NCI-H460 (cell line): ENCODE results near the gene ANKRD65. TPM values are rescaled to one million over a fixed set of nuclear protein-coding genes. Genes with fewer than 3 reads are reported as not detected.
"Not testable (repeated sequence)": the region's sequence is repeated elsewhere in the genome, so short reads cannot be mapped to it uniquely, and the experiment has no call there.

ENCODE experiments used
- DNase-seq: peaks from one replicate; pipeline ENCODE4 v3.0.0-alpha.2; 2016; ENCODE audit warnings: low read depth; ENCODE audit errors: extremely low read depth
- total RNA-seq: library from RNA; depleted of rRNA; stranded (reverse); fragments of >200 nt; shearing (Covaris generic); gene quantifications from 2 replicates; pipeline ENCODE4 v1.2.3, GENCODE V29; 2014

The ANKRD65 gene
- total RNA-seq, 1 experiment from 2014 or later, result 0.15 TPM

DNA sequence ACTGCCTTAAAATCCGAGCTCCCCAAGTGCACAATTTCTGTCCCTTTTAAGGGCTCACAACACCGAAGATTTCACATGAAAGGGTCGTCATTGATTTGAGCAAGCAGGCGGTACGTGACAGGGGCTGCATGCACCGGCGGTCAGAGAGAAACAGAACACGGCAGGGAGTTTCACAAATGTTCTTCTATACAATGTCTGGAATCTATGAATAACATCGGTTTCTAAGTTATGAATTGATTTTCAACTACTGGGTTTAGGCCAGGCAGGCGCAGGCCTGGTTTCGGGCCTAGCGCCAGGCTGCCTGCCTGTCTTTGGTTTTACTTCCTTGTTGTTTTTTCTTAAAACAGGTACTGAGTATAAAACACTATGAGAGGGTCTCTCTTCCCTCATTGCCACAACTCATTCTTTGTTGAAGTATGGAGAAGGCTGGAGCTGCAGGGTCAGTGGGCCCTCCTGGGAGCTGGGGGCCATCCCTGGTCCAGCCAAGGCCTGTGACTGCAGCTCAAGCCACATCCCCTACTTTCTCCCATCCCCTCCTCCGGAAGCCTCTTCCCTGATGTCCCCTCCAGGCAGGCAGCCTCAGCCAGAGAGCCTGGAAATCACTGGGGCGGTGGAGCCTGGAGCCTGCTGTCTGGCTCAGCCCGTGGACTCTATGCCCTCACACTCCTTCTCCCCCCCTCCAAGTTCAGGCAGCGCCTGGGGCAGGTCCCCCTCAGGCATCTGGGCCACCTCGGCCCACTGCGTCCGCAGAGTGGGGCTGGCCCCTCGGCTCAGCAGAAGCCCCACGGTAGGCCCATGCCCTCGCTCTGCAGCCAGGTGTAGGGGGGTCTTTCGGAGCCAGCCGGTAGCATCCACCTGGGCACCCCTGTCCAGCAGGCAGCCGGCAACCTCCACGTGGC, 2.4 kb downstream of the ANKRD65 start:
- DNase-seq, result no peak

- DNase-seq, result not testable (repeated sequence)
These were observed 3.1 kb downstream of the ANKRD65 start for GRCh38 chr1:1417825-1418463.

- not testable (repeated sequence) for DNase-seq
These were observed 3.7 kb downstream of the ANKRD65 start for GRCh38 chr1:1417396-1417795.

DNA sequence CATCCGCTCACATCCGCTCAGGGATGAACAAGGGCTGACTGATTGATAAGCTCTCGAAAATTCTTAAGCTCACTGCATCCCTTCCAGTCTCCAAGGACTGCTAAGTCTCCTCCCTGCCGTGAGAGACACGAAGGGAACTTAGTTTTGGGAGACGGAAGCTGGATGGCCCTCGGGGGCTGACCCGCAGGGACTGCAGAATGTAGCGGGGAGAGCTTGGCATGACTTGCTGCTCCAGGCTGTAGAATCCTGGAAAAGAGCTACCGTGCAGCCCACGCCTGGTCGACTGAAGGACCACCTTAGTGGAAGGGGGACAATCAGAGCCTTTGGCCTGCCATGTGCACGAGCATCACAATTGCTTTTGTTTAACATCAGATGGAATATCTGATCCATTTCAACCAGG, 5.3 kb downstream of the ANKRD65 start:
- no peak for DNase-seq

DNA sequence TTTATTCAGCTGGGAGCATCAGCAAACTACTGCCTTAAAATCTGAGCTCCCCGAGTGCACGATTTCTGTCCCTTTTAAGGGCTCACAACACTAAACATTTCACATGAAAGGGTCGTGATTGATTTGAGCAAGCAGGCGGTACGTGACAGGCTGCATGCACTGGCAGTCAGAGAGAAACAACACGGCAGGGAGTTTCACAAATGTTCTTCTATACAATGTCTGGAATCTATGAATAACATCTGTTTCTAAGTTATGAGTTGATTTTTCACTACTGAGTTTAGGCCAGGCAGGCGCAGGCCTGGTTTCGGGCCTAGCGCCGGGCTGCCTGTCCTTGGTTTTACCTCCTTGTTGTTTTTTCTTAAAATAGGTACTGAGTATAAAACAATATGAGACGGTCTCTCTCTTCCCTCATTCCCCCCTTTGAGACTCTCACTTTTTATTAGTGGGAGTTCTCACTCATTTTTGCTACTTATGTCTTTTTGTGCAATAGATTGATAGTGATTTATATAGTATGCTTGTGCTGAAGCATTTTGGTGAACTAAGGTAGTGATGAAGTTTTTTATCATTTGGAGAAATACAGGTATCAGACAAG, 8.7 kb downstream of the ANKRD65 start:
- DNase-seq, result not testable (repeated sequence)

GRCh38 chr1:1411626-1412025, 9.4 kb downstream of the ANKRD65 start:
- no peak for DNase-seq

- DNase-seq, result not testable (repeated sequence)
These were observed 10.8 kb downstream of the ANKRD65 start for GRCh38 chr1:1410238-1410637.

GRCh38 chr1:1407636-1408318, 13.3 kb downstream of the ANKRD65 start:
- no peak for DNase-seq

DNA sequence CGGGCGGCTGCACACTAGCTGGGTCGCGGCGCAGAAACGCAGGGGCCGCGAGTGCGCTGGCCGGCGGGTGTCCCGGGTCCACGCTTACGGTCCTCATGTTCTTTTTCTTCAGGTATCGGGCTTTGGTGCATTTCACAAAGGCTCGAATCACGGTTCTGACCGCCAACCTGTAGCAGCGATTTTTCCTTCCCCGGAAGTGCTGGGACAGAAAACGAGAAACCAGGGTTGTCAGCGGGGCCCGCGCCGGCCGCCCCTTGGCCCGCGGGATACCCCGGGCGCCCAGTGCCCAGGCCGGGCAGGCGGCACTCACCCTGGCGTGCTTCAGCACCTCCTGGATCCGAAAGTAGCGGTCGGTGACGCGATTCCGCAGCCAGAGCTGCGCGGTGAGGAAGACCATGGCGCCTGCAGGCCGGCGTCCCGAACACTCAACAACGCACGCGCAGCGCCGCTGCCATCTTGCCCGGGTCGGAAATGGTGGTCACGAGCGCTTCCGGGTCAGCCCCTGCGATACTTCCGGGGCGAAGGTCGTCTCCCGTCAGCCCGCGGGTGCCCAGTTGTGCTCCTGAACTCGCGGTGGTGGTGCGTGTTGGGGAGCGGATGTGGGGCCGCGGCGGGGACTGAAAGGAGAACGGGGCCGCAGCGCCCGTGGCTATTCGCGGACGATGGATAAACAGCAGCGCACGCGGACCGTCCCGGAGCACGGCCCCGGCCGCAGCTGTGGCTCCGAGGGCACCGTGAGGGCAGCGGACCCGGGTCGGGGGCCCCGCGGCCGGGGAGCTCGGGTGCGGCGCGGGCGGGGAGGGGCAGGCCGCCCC, 14.0 kb downstream of the ANKRD65 start, which contains the start of gene MRPL20:
Gene MRPL20, minus strand, starts transcription at position 473 of the 815 bp plus-strand sequence. Its CDS starts 76 bp downstream, at position 397.
- peak; percentile 79 for DNase-seq

DNA sequence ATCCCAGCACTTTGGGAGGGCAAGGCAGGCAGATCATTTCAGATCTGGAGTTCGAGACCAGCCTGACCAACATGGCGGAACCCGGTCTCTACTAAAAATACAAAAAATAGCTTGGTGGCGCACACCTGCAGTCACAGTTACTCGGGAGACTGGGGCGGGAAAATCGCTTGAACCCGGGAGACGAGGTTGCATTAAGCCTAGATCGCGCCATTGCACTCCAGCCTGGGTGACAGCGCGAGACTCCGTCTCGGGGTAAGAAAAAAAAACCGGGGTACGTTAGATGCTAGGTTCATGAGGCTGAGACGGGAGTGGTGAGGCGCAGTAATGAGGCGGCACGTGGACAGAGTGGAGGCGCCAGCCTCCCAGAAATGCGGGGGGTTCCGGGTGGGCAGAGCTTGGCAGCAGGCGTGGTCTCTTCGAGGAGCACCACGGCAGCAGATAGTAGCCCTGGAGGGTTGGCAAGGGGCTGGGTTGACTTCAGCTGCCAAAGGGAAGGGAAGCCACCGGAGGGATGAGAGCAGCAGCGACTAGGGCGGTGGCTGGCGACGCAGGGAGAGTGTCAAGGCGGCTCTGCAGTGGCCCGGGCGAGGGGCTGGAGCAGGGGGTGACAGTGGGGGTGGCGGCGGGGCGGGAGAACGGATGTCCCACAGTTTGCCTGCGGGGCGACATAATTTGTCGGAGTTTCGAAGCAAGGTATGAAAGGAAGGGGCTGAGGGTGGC, 14.8 kb downstream of the ANKRD65 start:
- no peak for DNase-seq

DNA sequence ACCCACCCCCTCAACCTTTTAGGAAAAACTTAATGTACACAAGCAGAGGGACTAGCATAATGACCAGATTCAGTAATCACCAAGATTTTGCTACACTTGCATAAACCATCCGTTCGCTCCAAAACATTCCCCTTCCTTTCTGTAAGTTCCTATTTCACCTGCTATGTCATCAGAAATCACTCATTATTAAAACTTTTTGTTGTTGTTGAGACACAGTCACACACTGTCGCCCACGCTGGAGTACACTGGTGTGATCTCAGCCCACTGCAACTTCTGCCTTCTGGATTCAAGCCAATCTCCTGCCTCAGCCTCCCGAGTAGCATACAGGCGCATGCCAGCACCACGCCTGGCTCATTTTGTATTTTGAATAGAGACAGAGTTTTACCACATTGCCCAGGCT, 17.4 kb downstream of the ANKRD65 start:
- DNase-seq, result no peak

DNA sequence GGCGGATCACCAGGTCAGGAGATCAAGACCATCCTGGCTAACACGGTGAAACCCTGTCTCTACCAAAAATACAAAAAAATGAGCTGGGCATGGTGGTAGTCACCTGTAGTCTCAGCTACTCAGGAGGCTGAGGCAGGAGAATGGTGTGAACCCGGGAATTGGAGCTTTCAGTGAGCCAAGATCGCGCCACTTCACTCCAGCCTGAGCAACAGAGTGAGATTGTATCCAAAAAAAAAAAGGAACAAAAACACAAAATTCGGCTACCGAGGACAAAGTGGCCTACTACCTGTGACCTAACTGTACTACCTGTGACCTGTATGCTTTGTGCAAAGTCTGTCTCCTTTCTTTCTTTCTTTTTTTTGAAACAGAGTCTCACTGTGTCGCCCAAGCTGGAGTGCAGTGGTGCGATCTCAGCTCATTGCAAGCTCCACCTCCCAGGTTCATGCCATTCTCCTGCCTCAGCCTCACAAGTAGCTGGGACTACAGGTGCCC, 18.1 kb downstream of the ANKRD65 start:
- not testable (repeated sequence) for DNase-seq

DNA sequence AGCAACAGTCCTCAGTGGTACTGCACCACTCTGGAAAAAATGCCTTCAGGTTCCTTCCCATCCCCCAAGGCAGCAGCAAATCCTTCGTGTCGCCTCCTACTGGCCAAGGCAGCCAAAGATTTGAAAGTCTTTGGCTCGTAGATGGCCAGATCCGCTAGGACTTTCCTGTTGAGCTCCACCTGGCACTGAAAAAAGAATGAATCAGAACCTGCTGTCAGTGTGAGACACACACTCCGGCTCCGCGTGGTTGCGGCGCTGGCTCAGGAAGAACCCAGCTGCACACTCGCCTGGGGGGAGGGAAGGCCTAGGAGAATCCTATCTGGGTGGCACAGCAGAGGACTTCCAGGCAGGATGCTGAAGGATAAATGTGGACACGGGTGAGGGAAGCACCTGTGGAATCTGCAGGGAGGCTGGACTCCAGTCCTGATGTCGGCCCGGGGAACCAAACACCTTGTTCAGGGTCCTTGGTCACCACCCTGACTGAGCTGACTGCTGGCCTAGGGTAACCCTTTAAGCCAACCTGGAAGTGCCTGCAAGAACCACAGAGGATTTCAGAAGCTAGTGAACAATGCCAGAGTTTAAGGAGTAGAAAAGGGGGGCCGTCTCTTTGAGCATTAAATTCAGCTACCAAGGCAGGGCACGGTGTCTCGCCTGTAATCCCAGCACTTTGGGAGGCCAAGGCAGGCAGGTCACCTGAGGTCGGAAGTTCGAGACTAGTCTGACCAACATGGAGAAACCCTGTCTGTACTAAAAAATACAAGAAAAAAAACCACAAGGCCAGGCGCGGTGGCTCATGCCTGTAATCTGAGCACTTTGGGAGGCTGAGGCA, 18.8 kb downstream of the ANKRD65 start:
- DNase-seq, result peak; percentile 40

DNA sequence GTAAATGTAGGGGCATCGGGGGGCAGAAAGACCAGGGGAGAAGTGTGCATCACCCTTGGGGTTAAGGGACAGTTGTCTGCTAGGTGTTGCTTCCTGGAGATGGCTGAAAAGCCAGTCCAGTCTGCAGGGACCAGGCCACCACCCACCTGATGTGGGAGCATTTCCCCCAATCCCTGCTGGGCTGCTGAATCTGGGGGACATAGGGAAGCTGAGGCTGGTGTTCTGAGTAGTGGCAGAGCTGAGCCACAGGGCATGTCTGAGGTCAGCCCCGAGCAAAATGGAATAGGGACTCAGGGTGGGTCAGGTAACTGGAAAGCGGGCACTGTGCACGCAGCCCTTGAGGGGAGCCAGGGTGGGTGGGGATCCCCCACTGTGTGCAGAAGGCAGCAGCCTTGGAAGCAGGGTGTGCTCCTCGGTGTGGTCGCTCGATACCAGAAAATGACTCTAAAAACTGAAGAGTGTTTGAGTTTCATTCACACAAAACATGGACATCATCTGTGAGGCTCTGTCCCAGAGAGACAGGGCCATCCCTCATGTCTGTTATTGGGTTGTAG, 19.5 kb downstream of the ANKRD65 start:
- no peak for DNase-seq

- no peak for DNase-seq
These were observed 20.3 kb downstream of the ANKRD65 start for GRCh38 chr1:1400576-1401456.

DNA sequence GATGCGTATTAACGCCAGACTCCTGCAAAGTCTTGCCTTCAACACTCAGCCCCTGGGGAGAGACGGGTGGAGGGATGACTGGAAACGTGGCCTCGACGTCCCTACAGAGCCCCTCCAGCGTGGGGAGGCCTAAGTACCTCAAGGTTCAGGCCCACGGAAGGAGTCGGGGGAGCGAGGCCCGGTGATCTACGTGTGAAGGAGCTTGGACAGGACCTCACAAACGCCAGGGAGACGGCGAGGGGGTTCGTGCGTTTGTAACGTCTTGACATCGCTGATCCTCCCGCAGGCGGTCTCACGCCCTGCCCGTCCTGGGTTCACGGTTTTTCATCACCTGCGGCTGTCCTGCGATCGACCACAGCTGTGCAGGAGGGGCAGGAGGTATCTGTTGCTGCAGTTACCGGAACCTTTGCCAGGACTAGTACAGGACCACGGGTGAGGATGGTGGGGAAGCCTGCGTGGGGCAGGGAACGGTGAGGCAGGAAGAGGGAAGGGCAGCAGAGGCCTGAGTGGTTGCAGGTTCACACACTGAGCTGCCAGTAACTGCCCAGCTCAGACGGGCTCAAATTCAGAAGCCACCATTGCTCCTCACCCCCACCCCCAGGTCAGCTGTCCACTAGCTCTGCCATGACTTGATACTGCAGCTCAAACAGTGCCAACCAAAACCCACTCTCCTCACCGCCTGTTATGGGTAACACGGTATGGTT, 21.1 kb downstream of the ANKRD65 start:
- DNase-seq, result no peak
